PC-3 (cell line): ENCODE data around the gene CLECL1.
"Not testable (repeated sequence)": the region's sequence is repeated elsewhere in the genome, so short reads cannot be mapped to it uniquely, and the experiment has no call there.

Source experiments
- CTCF ChIP-seq: fragments of 300-600 bp; sonication (generic); conservative IDR thresholded peaks from 2 replicates; pipeline ENCODE4 v1.5.1; 2017; ENCODE audit warnings: antibody characterized with exemption, low read depth, mild to moderate bottlenecking, low read length
- EZH2phosphoT487 ChIP-seq: fragments of 300-600 bp; sonication (generic); IDR thresholded peaks from 2 replicates; pipeline ENCODE4 v1.6.1; 2018; ENCODE audit warnings: mild to moderate bottlenecking, antibody characterized with exemption, low read length, borderline replicate concordance

- TF ChIP-seq EZH2phosphoT487, CTCF: not testable (repeated sequence)
Measured at GRCh38 chr12:9695150-9695549, 37.7 kb downstream of the CLECL1 start.
